GM23338 (cell line): Measurements from ENCODE around the gene UST. TPM values are rescaled to one million over a fixed set of nuclear protein-coding genes. Genes with fewer than 3 reads are reported as not detected.

ENCODE experiments used
- ATAC-seq: fragments of 200-7000 bp; cut with Tn5 transposase; 3 replicates; pipeline ENCODE4 v1.9.1; 2020
- DNase-seq: peaks from one replicate; pipeline ENCODE4 v3.0.0-alpha.2; 2015; ENCODE audit warnings: low spot score
- H2AFZ ChIP-seq: fragments of 200-600 bp; sonication (generic); 2 replicates; pipeline ENCODE4 v1.8.0; 2016; ENCODE audit warnings: antibody characterized with exemption, mild to moderate bottlenecking, moderate library complexity
- H3F3A ChIP-seq: fragments of 200-600 bp; sonication (generic); replicated peaks from 2 replicates; pipeline ENCODE4 v1.8.0; 2017; ENCODE audit warnings: antibody characterized with exemption, mixed run types, low read depth
- H3K27ac ChIP-seq: fragments of 200-600 bp; sonication (generic); 2 replicates; pipeline ENCODE4 v1.6.1; 2016; ENCODE audit warnings: low read depth
- H3K27me3 ChIP-seq: fragments of 200-600 bp; sonication (generic); 2 replicates; pipeline ENCODE4 v1.8.0; 2016; ENCODE audit warnings: mild to moderate bottlenecking, mixed run types, moderate library complexity; ENCODE audit not compliant: insufficient read depth
- H3K36me3 ChIP-seq: fragments of 200-600 bp; sonication (generic); 2 replicates; pipeline ENCODE4 v1.8.0; 2016; ENCODE audit warnings: mild to moderate bottlenecking; ENCODE audit not compliant: insufficient read depth
- H3K4me1 ChIP-seq: fragments of 200-600 bp; sonication (generic); 2 replicates; pipeline ENCODE4 v1.8.0; 2016; ENCODE audit warnings: mild to moderate bottlenecking, moderate library complexity; ENCODE audit not compliant: insufficient read depth
- H3K4me2 ChIP-seq: fragments of 200-600 bp; sonication (generic); 2 replicates; pipeline ENCODE4 v1.7.1; 2017; ENCODE audit warnings: mixed run types
- H3K4me3 ChIP-seq: fragments of 200-600 bp; sonication (generic); 2 replicates; pipeline ENCODE4 v1.6.1; 2016; ENCODE audit warnings: mixed run types
- H3K79me2 ChIP-seq: fragments of 200-600 bp; sonication (generic); replicated peaks from 2 replicates; pipeline ENCODE4 v1.8.0; 2017; ENCODE audit warnings: mild to moderate bottlenecking; ENCODE audit not compliant: insufficient read depth
- H3K9me2 ChIP-seq: fragments of 200-600 bp; sonication (generic); 2 replicates; pipeline ENCODE4 v1.8.0; 2017; ENCODE audit not compliant: insufficient read depth
- H4K20me1 ChIP-seq: fragments of 200-600 bp; sonication (generic); replicated peaks from 2 replicates; pipeline ENCODE4 v1.8.0; 2017; ENCODE audit warnings: mild to moderate bottlenecking; ENCODE audit not compliant: insufficient read depth
- H3K27ac Mint-ChIP-seq: 2 replicates; pipeline ENCODE4 v1.8.0; 2020; ENCODE audit warnings: inconsistent platforms, mild to moderate bottlenecking, moderate library complexity, mixed read lengths
- H3K27me3 Mint-ChIP-seq: 3 replicates; pipeline ENCODE4 v1.8.0; 2022; ENCODE audit warnings: low read depth, mild to moderate bottlenecking, moderate library complexity, mixed read lengths, inconsistent platforms; ENCODE audit not compliant: insufficient read depth, poor library complexity
- H3K36me3 Mint-ChIP-seq: 3 replicates; pipeline ENCODE4 v1.8.0; 2021; ENCODE audit warnings: low read depth, mild to moderate bottlenecking, inconsistent platforms, moderate library complexity, mixed read lengths
- H3K4me1 Mint-ChIP-seq: 3 replicates; pipeline ENCODE4 v1.8.0; 2020; ENCODE audit warnings: mild to moderate bottlenecking, inconsistent platforms, mixed read lengths
- H3K4me3 Mint-ChIP-seq: 3 replicates; pipeline ENCODE4 v1.8.0; 2021; ENCODE audit warnings: moderate library complexity, mild to moderate bottlenecking, inconsistent platforms, mixed read lengths
- H3K9me3 Mint-ChIP-seq: 3 replicates; pipeline ENCODE4 v1.8.0; 2020; ENCODE audit warnings: moderate library complexity, mild to moderate bottlenecking, inconsistent platforms, mixed read lengths
- CREB1 ChIP-seq: fragments of 250-450 bp; sonication (Bioruptor Pico); IDR thresholded peaks from 2 replicates; pipeline ENCODE4 v1.5.0; 2020; ENCODE audit warnings: low read depth, mild to moderate bottlenecking, moderate library complexity
- CTCF ChIP-seq, 2 experiments: fragments of 200-600 bp in 1 of 2; sonication (generic) in 1 of 2; conservative IDR thresholded peaks; 2 replicates each; pipeline versions ENCODE4 v1.5.1 to v1.6.1; 2016 to 2017; ENCODE audit warnings: antibody characterized with exemption in 2 of 2, low read depth in 2 of 2, mild to moderate bottlenecking in 2 of 2, moderate library complexity in 1 of 2
- EZH2 ChIP-seq: fragments of 200-600 bp; sonication (generic); IDR thresholded peaks from one replicate; pipeline ENCODE4 v1.8.0; 2017; ENCODE audit warnings: antibody characterized with exemption, mild to moderate bottlenecking, low read depth; ENCODE audit not compliant: unreplicated experiment
- JUNB ChIP-seq: IDR thresholded peaks from one replicate; pipeline ENCODE4 v1.6.1; 2016; ENCODE audit warnings: antibody characterized with exemption; ENCODE audit not compliant: unreplicated experiment
- ZNF114 ChIP-seq: fragments of 250-450 bp; sonication (Bioruptor Pico); IDR thresholded peaks from 2 replicates; pipeline ENCODE4 v1.5.0; 2020; ENCODE audit warnings: mild to moderate bottlenecking, moderate library complexity
- ZNF331 ChIP-seq: fragments of 250-450 bp; sonication (Bioruptor Pico); IDR thresholded peaks from 2 replicates; pipeline ENCODE4 v1.5.0; 2020; ENCODE audit warnings: low read depth, mild to moderate bottlenecking, moderate library complexity
- ZNF462 ChIP-seq: fragments of 250-450 bp; sonication (Bioruptor Pico); IDR thresholded peaks from 2 replicates; pipeline ENCODE4 v1.5.0; 2020; ENCODE audit warnings: mild to moderate bottlenecking, moderate library complexity
- polyA plus RNA-seq: library from polyadenylated mRNA; unstranded; fragments of >200 nt; fragmentation: Nextera tagmentation; extraction: Ambion mirVana; gene quantifications from 2 replicates; pipeline ENCODE4 v1.2.1, GENCODE V29; 2016
- total RNA-seq: library from RNA; depleted of rRNA; stranded (reverse); fragments of >200 nt; shearing (Covaris generic); gene quantifications from 2 replicates; pipeline ENCODE4 v1.2.3, GENCODE V29; 2014

UST gene
- total and polyA plus RNA-seq, 2 experiments from 2014 or later, result 12.6 to 33.0 TPM

GRCh38 chr6:148827416-148828045, 80.7 kb downstream of the UST start:
- ATAC-seq, result no peak
- peaks cover 22% of the 10 kb centered on the region for H3K36me3 Mint-ChIP-seq

More at GRCh38 chr6:148827416-148828045, 80.7 kb downstream of the UST start:
- TF ChIP-seq CREB1 (CRISPR knock-in tag), result no peak
- no peak for TF ChIP-seq ZNF331
- no peak for TF ChIP-seq JUNB
- no peak for TF ChIP-seq ZNF462 (CRISPR knock-in tag)
- no peak for TF ChIP-seq CTCF (conservative IDR thresholded peaks at IDR 0.05; ENCODE audit: low read depth in 2 of 2)
- TF ChIP-seq ZNF114, result no peak
- TF ChIP-seq EZH2, result no peak
- Histone ChIP-seq H3K36me3 (no peaks in the 10 kb centered on the region), H4K20me1 (0 out of 2 replicates have a peak, but pooled peaks cover 4% of the 10 kb centered on the region), H3F3A (no peaks in the 10 kb centered on the region), H3K4me2 (no peak overlapping the region), H3K9me2 (no peaks in the 10 kb centered on the region; the same call in 1 of the 2 replicates), H3K4me3 (no peak overlapping the region), H3K4me1 (peaks cover 33% of the 10 kb centered on the region), H3K27ac (no peak overlapping the region), H2AFZ (no peak overlapping the region), H3K79me2 (peaks cover 99% of the 10 kb centered on the region), H3K27me3 (no peaks in the 10 kb centered on the region)
- H3K9me3 Mint-ChIP-seq, result peaks cover 3% of the 10 kb centered on the region; the same call in 2 of the 3 replicates
- DNase-seq, result no peak
- peaks cover 9% of the 10 kb centered on the region for H3K27me3 Mint-ChIP-seq
- H3K4me3 Mint-ChIP-seq, result no peak overlapping the region
- H3K4me1 Mint-ChIP-seq, result peaks cover 47% of the 10 kb centered on the region
- no peak overlapping the region for H3K27ac Mint-ChIP-seq
